ENCODE measurements around the gene TMEM61.

TMEM61 gene

DNA sequence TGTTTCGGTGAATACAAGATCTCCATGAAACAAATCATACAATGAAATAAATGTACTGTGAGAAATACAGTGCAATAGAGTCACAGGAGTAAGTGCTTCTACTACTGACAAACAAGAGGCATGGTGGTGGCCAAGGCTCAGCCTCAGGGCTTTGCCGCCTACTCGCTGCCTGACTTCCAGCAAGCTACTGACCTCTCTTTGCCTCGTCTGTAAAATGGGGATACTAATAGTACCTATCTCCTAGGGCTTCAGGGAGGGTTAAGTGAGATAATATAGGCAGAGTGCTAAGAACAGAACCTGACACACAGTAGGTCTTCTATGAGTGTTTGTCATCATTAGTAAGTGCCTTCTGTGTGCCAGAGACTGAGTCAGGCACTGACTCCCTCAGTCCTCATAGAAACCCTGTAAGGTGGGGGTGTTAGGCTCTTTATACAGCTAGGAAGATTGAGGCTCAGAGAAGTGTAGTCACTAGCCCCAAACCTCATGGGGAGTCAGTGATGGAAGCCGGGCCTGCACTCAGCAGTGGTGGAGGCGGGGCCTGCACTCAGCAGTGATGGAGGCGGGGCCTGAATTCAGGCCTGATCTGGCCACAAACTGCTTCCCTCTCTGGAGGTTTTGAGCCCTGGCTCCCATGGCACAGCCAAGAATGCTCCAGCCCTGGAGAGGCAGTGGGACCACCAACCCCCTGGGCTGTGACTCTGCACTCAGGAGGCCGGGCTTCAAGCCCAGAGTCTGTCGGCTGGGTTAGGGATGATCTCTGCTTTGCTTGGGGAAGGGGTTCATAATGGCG lies 25.1 kb downstream of the TMEM61 start:
- no peak overlapping the region for H2AFZ ChIP-seq (ENCODE audit: low read length)
- TF ChIP-seq EZH2phosphoT487 (IDR thresholded peaks at IDR 0.05; ENCODE audit: borderline replicate concordance): no peak
- no peaks in the 10 kb centered on the region for H3K27me3 ChIP-seq (ENCODE audit: insufficient read depth, low read length, poor library complexity, severe bottlenecking)
- no peaks in the 10 kb centered on the region for H3K4me1 ChIP-seq (ENCODE audit: insufficient read depth, low read length, poor library complexity, severe bottlenecking)
- no peaks in the 10 kb centered on the region for H4K20me1 ChIP-seq (ENCODE audit: insufficient read depth, low read length, poor library complexity, severe bottlenecking)
- H3K79me2 ChIP-seq (ENCODE audit: insufficient read depth, low read length): no peaks in the 10 kb centered on the region
- H3K9me2 ChIP-seq (replicated peaks; ENCODE audit: low read depth, low read length): no peaks in the 10 kb centered on the region
- no peaks in the 10 kb centered on the region for H3F3A ChIP-seq (ENCODE audit: low read depth)
- no peak overlapping the region for H3K4me2 ChIP-seq (ENCODE audit: low read depth, low read length, poor library complexity, severe bottlenecking)
- H3K36me3 ChIP-seq (ENCODE audit: insufficient read depth, low read length): no peaks in the 10 kb centered on the region
- no peak overlapping the region for H3K9ac ChIP-seq (ENCODE audit: low read depth, low read length, poor library complexity, severe bottlenecking)
- no peaks in the 10 kb centered on the region for H3K9me3 ChIP-seq (ENCODE audit: insufficient read depth, low read depth, low read length)
- no peak overlapping the region for H3K4me3 ChIP-seq (ENCODE audit: low read length, poor library complexity, severe bottlenecking)

DNA sequence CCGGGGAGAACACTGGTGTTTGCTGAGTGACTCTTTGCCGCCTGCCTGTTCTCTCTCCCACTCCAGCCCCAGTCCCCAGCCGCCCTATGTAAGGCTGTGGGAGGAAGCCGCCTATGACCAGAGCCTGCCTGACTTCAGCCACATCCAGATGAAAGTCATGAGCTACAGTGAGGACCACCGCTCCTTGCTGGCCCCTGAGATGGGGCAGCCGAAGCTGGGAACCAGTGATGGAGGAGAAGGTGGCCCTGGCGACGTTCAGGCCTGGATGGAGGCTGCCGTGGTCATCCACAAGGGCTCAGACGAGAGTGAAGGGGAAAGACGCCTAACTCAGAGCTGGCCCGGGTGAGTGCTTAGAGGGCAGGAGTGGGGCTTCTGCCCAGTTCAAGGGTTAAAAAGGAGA lies 26.5 kb downstream of the TMEM61 start:
- no peak for TF ChIP-seq EZH2phosphoT487 (IDR thresholded peaks at IDR 0.05; ENCODE audit: borderline replicate concordance)
- TF ChIP-seq CTCF (conservative IDR thresholded peaks at IDR 0.05; ENCODE audit: low read length): no peak
- Histone ChIP-seq H3K79me2 (ENCODE audit: insufficient read depth, low read length) (no peaks in the 10 kb centered on the region), H2AFZ (ENCODE audit: low read length) (no peak overlapping the region), H3F3A (ENCODE audit: low read depth) (no peaks in the 10 kb centered on the region), H3K4me2 (ENCODE audit: low read depth, low read length, poor library complexity, severe bottlenecking) (no peak overlapping the region), H3K9ac (ENCODE audit: low read depth, low read length, poor library complexity, severe bottlenecking) (no peak overlapping the region), H3K9me2 (replicated peaks; ENCODE audit: low read depth, low read length) (no peaks in the 10 kb centered on the region), H3K36me3 (ENCODE audit: insufficient read depth, low read length) (no peaks in the 10 kb centered on the region), H3K9me3 (ENCODE audit: insufficient read depth, low read depth, low read length) (no peaks in the 10 kb centered on the region), H3K4me1 (ENCODE audit: insufficient read depth, low read length, poor library complexity, severe bottlenecking) (no peaks in the 10 kb centered on the region), H4K20me1 (ENCODE audit: insufficient read depth, low read length, poor library complexity, severe bottlenecking) (no peaks in the 10 kb centered on the region), H3K4me3 (ENCODE audit: low read length, poor library complexity, severe bottlenecking) (no peak overlapping the region), H3K27me3 (ENCODE audit: insufficient read depth, low read length, poor library complexity, severe bottlenecking) (no peaks in the 10 kb centered on the region)

DNA sequence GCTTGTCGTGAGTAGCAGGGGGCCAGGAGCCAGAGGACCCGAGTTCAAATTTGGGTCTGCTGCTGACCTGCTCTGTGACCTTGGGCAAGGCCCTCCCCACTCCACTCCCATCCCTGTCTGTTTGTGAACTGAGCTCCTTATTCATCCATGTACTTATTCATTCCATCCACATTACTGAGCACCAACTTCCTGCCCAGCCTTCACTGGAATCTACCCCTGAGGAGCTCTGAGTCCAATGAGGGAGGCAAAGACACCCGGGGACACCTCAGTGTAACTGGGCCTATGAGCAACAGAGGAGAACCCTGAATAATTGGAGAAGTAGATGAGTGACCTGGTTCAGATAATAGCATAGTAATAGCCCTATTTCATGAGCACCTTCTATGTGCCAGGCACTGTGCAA lies 27.2 kb downstream of the TMEM61 start:
- no peak overlapping the region for H3K4me3 ChIP-seq (ENCODE audit: low read length, poor library complexity, severe bottlenecking)
- no peaks in the 10 kb centered on the region for H3K27me3 ChIP-seq (ENCODE audit: insufficient read depth, low read length, poor library complexity, severe bottlenecking)
- no peak overlapping the region for H3K4me2 ChIP-seq (ENCODE audit: low read depth, low read length, poor library complexity, severe bottlenecking)
- no peaks in the 10 kb centered on the region for H3K9me3 ChIP-seq (ENCODE audit: insufficient read depth, low read depth, low read length)
- no peaks in the 10 kb centered on the region for H3K4me1 ChIP-seq (ENCODE audit: insufficient read depth, low read length, poor library complexity, severe bottlenecking)
- H3K9ac ChIP-seq (ENCODE audit: low read depth, low read length, poor library complexity, severe bottlenecking): no peak overlapping the region
- H4K20me1 ChIP-seq (ENCODE audit: insufficient read depth, low read length, poor library complexity, severe bottlenecking): no peaks in the 10 kb centered on the region
- H2AFZ ChIP-seq (ENCODE audit: low read length): no peak overlapping the region
- TF ChIP-seq EZH2phosphoT487 (IDR thresholded peaks at IDR 0.05; ENCODE audit: borderline replicate concordance) (no peak), CTCF (conservative IDR thresholded peaks at IDR 0.05; ENCODE audit: low read length) (no peak)
- H3K79me2 ChIP-seq (ENCODE audit: insufficient read depth, low read length): no peaks in the 10 kb centered on the region
- H3K36me3 ChIP-seq (ENCODE audit: insufficient read depth, low read length): no peaks in the 10 kb centered on the region
- no peaks in the 10 kb centered on the region for H3F3A ChIP-seq (ENCODE audit: low read depth)
- no peaks in the 10 kb centered on the region for H3K9me2 ChIP-seq (replicated peaks; ENCODE audit: low read depth, low read length)
